BLaER1 treated with 17β-estradiol and CSF1 and Interleukin-3, amounts not matched to agents 10 nM and 100 nM (cell line): ENCODE results near the gene CLEC4F.

ENCODE experiments used
- H3K27ac ChIP-seq, 11 experiments: shearing (Covaris generic); formaldehyde crosslinking; 2 replicates each; pipeline ENCODE4 v1.8.1; 2022
- H3K27me3 ChIP-seq, 11 experiments: shearing (Covaris generic); formaldehyde crosslinking; 2 replicates each; pipeline ENCODE4 v1.8.1; 2022
- H3K36me3 ChIP-seq, 11 experiments: shearing (Covaris generic); formaldehyde crosslinking; 2 replicates each; pipeline ENCODE4 v1.8.1; 2022
- H3K4me1 ChIP-seq, 10 experiments: shearing (Covaris generic); formaldehyde crosslinking; 2 replicates each; pipeline ENCODE4 v1.8.1; 2022
- H3K4me2 ChIP-seq, 11 experiments: shearing (Covaris generic); formaldehyde crosslinking; 2 replicates each; pipeline ENCODE4 v1.8.1; 2022
- H3K4me3 ChIP-seq, 10 experiments: shearing (Covaris generic); formaldehyde crosslinking; 2 replicates each; pipeline ENCODE4 v1.8.1; 2022
- H3K9ac ChIP-seq, 11 experiments: shearing (Covaris generic); formaldehyde crosslinking; 2 replicates each; pipeline ENCODE4 v1.8.1; 2022
- H3K9me3 ChIP-seq, 11 experiments: shearing (Covaris generic); formaldehyde crosslinking; replicated peaks in 1 of 11; 2 replicates each; pipeline ENCODE4 v1.8.1; 2022
- H4K20me1 ChIP-seq, 11 experiments: shearing (Covaris generic); formaldehyde crosslinking; 2 replicates each; pipeline ENCODE4 v1.8.1; 2022
- Cebpa-rat ChIP-seq, 11 experiments: shearing (Covaris generic); IDR thresholded peaks; 2 replicates each; pipeline ENCODE4 v1.8.1; 2022

CLEC4F gene

GRCh38 chr2:70828914-70829824 is 8.8 kb upstream of the CLEC4F start:
- H3K27me3 ChIP-seq: no peaks in the 10 kb centered on the region
- H3K9ac ChIP-seq: no peak overlapping the region
- H3K4me2 ChIP-seq: peak overlapping the region; percentile 17 to 65 (median 39)
- no peak for TF ChIP-seq Cebpa-rat (IDR thresholded peaks at IDR 0.05)
- H3K4me3 ChIP-seq: no peak overlapping the region
- H3K36me3 ChIP-seq: no peaks in the 10 kb centered on the region
- H4K20me1 ChIP-seq: no peaks in the 10 kb centered on the region
- H3K4me1 ChIP-seq: peaks cover 11 to 62% (median 37%) of the 10 kb centered on the region in 10 experiments; a peak in 19 of 20 replicates
- H3K27ac ChIP-seq: no peak overlapping the region
- no peaks in the 10 kb centered on the region for H3K9me3 ChIP-seq

DNA sequence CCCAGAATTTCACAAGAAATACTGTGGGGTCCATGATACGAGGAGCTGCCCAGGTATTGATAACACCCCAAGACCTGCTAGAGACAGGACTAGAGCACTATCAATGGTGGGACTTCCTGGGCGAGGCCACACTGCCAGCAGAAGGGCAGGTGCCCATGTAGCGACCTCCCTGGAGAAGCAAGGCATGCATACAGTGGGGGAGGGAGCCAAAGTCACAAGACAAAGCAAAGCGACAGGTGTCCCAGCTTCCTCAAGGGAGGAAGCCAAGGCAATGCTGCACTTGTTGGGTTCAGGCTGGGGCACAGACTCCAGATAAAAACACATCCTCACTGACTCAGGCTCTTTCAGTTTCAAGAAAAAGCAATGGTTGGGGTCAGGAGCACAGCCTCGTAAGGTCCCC is 7.7 kb upstream of the CLEC4F start:
- peaks cover 11 to 65% (median 37%) of the 10 kb centered on the region in 10 experiments; a peak in 19 of 20 replicates for H3K4me1 ChIP-seq
- no peaks in the 10 kb centered on the region for H3K27me3 ChIP-seq
- H4K20me1 ChIP-seq: no peaks in the 10 kb centered on the region
- H3K9me3 ChIP-seq: no peaks in the 10 kb centered on the region
- H3K27ac ChIP-seq: no peak overlapping the region
- no peak for TF ChIP-seq Cebpa-rat (IDR thresholded peaks at IDR 0.05)
- H3K4me2 ChIP-seq: peak overlapping the region in 1 of 11 experiments; percentile 16; a peak in 2 of 22 replicates
- H3K4me3 ChIP-seq: no peak overlapping the region
- H3K36me3 ChIP-seq: no peaks in the 10 kb centered on the region
- H3K9ac ChIP-seq: no peak overlapping the region

DNA sequence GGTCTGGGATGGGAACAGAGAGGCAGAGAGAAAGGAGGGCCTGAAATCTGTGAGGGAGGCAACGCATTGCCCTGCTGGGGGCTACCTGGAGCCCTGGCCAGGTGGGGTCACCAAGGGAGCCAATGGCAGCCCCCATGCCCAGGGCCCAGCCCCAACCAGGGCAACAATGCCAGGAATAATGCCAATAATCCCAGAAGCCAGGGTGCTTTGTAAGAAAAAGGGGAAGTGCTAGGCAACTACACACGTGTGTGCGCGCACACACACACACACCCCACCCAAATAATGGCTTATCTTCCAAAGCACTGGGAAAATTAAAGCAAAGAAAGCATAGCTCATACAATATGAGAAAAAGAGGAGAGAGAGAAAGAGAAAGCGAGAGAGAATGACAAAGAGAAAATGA is 7.0 kb upstream of the CLEC4F start:
- Histone ChIP-seq H3K9me3 (no peaks in the 10 kb centered on the region), H3K27ac (no peak overlapping the region), H3K4me1 (peaks cover 11 to 65% (median 37%) of the 10 kb centered on the region in 10 experiments; a peak in 19 of 20 replicates), H4K20me1 (no peaks in the 10 kb centered on the region), H3K27me3 (no peaks in the 10 kb centered on the region), H3K9ac (no peak overlapping the region), H3K4me3 (no peak overlapping the region), H3K36me3 (no peaks in the 10 kb centered on the region), H3K4me2 (peak overlapping the region in 5 of 11 experiments; percentile 9 to 62 (median 41); a peak in 9 of 22 replicates)
- no peak for TF ChIP-seq Cebpa-rat (IDR thresholded peaks at IDR 0.05)

GRCh38 chr2:70826696-70827350 is 6.4 kb upstream of the CLEC4F start:
- TF ChIP-seq Cebpa-rat (IDR thresholded peaks at IDR 0.05): no peak
- H3K9ac ChIP-seq: no peak overlapping the region; a peak in 1 of 22 replicates
- no peak overlapping the region for H3K4me3 ChIP-seq
- no peak overlapping the region for H3K27ac ChIP-seq
- peak overlapping the region in 5 of 11 experiments; percentile 9 to 62 (median 41); a peak in 9 of 22 replicates for H3K4me2 ChIP-seq
- no peaks in the 10 kb centered on the region for H3K27me3 ChIP-seq
- no peaks in the 10 kb centered on the region for H3K36me3 ChIP-seq
- no peaks in the 10 kb centered on the region for H4K20me1 ChIP-seq
- H3K4me1 ChIP-seq: peaks cover 11 to 61% (median 32%) of the 10 kb centered on the region in 10 experiments; a peak in 19 of 20 replicates
- H3K9me3 ChIP-seq: no peaks in the 10 kb centered on the region

DNA sequence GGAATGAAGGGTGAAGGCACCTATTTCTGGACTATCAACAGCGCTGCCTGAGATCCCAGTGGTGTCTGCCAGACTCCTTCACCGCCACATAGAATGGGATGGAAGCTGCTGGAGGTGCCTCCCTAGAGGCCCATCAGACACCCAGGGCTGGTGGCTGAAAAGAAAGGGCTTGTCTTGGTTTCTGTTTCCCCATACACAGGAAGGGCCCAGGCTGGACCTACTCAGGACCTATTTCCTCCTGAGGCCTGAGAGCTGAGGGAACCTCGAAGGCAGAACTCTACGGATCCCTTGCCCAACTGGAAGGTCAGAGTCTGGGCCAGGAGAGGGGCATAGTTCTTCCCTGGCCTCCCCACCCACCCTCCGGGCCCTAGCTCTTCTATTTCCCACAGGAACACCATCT is 2.9 kb upstream of the CLEC4F start:
- H3K4me1 ChIP-seq: peaks cover 0 to 39% (median 10%) of the 10 kb centered on the region in 10 experiments; a peak in 14 of 20 replicates
- H3K27ac ChIP-seq: no peak overlapping the region
- no peaks in the 10 kb centered on the region for H3K9me3 ChIP-seq
- no peaks in the 10 kb centered on the region for H4K20me1 ChIP-seq
- H3K4me3 ChIP-seq: no peak overlapping the region
- no peak for TF ChIP-seq Cebpa-rat (IDR thresholded peaks at IDR 0.05)
- no peaks in the 10 kb centered on the region for H3K27me3 ChIP-seq
- peak overlapping the region in 5 of 11 experiments; percentile 2 to 65 (median 22); a peak in 8 of 22 replicates for H3K4me2 ChIP-seq
- H3K9ac ChIP-seq: no peak overlapping the region
- H3K36me3 ChIP-seq: no peaks in the 10 kb centered on the region

DNA sequence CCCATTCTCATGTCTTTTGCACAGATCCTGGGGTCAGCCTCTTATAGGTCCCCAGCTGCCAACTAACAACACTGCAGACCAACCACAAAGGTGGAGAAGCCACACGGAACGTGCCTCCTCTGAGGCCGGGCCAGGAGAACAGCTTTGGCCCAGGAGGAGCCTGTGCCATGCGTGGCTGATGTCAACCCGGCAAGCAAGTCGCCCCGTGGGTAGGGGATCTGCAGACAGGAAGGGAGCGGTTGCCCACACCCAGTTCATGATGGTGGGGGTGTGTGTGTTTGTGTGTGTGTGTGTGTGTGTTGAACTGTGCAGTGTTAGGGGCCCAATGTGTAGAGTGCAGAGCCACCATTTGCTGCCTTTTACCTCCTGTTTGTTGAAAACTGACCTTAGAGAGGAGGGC is 2.4 kb upstream of the CLEC4F start:
- Histone ChIP-seq H3K9ac (no peak overlapping the region), H3K4me1 (peaks cover 0 to 38% (median 7%) of the 10 kb centered on the region in 10 experiments; a peak in 12 of 20 replicates), H3K4me3 (no peak overlapping the region), H3K27ac (no peak overlapping the region), H3K9me3 (no peaks in the 10 kb centered on the region), H4K20me1 (no peaks in the 10 kb centered on the region), H3K4me2 (peak overlapping the region in 5 of 11 experiments; percentile 2 to 65 (median 22); a peak in 7 of 22 replicates), H3K27me3 (no peaks in the 10 kb centered on the region), H3K36me3 (no peaks in the 10 kb centered on the region)
- no peak for TF ChIP-seq Cebpa-rat (IDR thresholded peaks at IDR 0.05)

- no peak for TF ChIP-seq Cebpa-rat (IDR thresholded peaks at IDR 0.05)
- no peak overlapping the region for H3K9ac ChIP-seq
These were observed 3.0 kb downstream of the CLEC4F start for GRCh38 chr2:70817284-70817954.

GRCh38 chr2:70816726-70817125 is 3.7 kb downstream of the CLEC4F start:
- Histone ChIP-seq H3K36me3 (no peaks in the 10 kb centered on the region), H3K27me3 (no peaks in the 10 kb centered on the region), H3K4me2 (no peak overlapping the region), H4K20me1 (no peaks in the 10 kb centered on the region), H3K4me3 (no peak overlapping the region), H3K9me3 (no peaks in the 10 kb centered on the region), H3K27ac (no peak overlapping the region), H3K4me1 (no peaks in the 10 kb centered on the region), H3K9ac (no peak overlapping the region)
- TF ChIP-seq Cebpa-rat (IDR thresholded peaks at IDR 0.05): no peak

More at GRCh38 chr2:70817284-70817954, 3.0 kb downstream of the CLEC4F start:
- Histone ChIP-seq H4K20me1 (no peaks in the 10 kb centered on the region), H3K4me2 (no peak overlapping the region), H3K27me3 (no peaks in the 10 kb centered on the region), H3K27ac (no peak overlapping the region), H3K36me3 (no peaks in the 10 kb centered on the region), H3K9me3 (no peaks in the 10 kb centered on the region), H3K4me3 (no peak overlapping the region), H3K4me1 (peaks cover 0 to 2% (median 0%) of the 10 kb centered on the region in 10 experiments; a peak in 4 of 20 replicates)
